GM21515 (cell line): ENCODE data around the gene MFAP5.
"Not testable (repeated sequence)": the region's sequence is repeated elsewhere in the genome, so short reads cannot be mapped to it uniquely, and the experiment has no call there.

Source experiments
- ATAC-seq: cut with Tn5 transposase; IDR thresholded peaks from one replicate; pipeline ENCODE4 v1.9.1; 2021; ENCODE audit not compliant: unreplicated experiment

MFAP5 gene

GRCh38 chr12:8676651-8677050 lies 14.0 kb upstream of the MFAP5 start:
- no peak for ATAC-seq

- ATAC-seq, result no peak
Observed at GRCh38 chr12:8675591-8676036, 13.0 kb upstream of the MFAP5 start.

- no peak for ATAC-seq
Observed at GRCh38 chr12:8672381-8672780, 9.8 kb upstream of the MFAP5 start.

GRCh38 chr12:8668441-8668840 lies 5.8 kb upstream of the MFAP5 start:
- ATAC-seq, result no peak

GRCh38 chr12:8667270-8667669 lies 4.6 kb upstream of the MFAP5 start:
- ATAC-seq, result no peak

GRCh38 chr12:8665759-8666158 lies 3.1 kb upstream of the MFAP5 start:
- ATAC-seq, result no peak

GRCh38 chr12:8664228-8664913 lies 1.7 kb upstream of the MFAP5 start:
- no peak for ATAC-seq

DNA sequence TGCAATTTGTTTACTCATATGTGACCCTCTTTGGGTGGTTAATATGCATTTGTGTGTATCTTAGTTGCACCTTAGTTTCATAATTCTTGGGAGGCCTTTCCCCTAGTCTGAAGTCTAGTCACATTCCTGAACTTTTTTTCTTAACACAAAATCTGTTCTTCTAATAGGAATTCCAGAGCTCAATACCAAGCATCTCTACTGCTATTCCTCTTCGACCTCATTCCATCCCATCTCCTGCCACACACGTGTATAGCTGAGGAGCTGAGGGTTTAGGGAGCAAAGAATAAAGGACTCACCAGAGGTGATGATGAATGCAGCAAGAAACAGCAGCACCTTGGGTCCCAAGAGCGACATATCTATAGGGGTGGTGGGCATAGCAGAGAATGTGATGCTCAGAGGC lies 875 bp downstream of the MFAP5 start:
- ATAC-seq, result no peak

- ATAC-seq, result no peak
Observed at GRCh38 chr12:8661016-8661415, 1.6 kb downstream of the MFAP5 start.

DNA sequence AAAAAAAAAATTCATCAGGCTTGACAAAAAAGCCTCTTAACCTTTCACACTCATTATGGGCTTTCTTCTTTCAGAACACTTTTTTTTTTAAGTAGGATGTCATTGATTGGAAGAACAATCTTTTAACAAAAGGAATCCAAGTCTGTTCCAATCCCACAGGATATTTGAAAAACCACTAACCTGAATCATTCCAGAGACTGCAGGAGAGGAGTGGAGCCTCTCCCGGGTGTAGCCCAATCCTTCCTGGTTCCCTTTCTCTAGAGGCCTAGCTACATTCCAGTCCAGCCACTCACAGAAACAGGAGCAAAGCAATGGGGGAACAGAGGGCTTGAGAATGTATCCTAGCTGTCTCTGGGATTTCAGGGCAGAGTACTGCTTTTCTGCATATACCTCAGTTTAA lies 4.3 kb downstream of the MFAP5 start:
- no peak for ATAC-seq

GRCh38 chr12:8655421-8655820 lies 7.2 kb downstream of the MFAP5 start:
- no peak for ATAC-seq

GRCh38 chr12:8648576-8649205 lies 13.9 kb downstream of the MFAP5 start:
- peak; percentile 76 for ATAC-seq

GRCh38 chr12:8647968-8648367 lies 14.7 kb downstream of the MFAP5 start:
- no peak for ATAC-seq

GRCh38 chr12:8644345-8645248 lies 18.0 kb downstream of the MFAP5 start:
- peak; percentile 61 for ATAC-seq

GRCh38 chr12:8642775-8643174 lies 19.9 kb downstream of the MFAP5 start:
- no peak for ATAC-seq

DNA sequence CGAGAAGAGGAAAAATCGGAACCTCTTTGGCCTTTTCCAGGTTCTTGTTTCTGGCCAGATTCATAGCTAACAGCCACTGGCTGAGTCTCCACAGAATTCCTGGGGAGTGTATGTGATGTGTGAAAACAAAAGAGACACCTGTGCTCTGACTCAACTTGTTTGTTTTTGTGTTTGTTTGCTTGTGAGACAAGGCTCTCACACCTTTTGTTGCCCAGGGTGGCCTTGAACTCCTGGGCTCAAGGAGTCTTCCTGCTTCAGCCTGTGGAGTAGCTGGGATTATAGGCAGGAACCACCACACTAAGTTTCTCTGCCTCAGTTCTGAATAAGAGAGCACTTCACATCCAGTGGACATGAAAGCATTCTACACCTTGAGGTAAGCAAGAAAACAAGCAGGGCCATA lies 22.7 kb downstream of the MFAP5 start:
- ATAC-seq, result no peak

DNA sequence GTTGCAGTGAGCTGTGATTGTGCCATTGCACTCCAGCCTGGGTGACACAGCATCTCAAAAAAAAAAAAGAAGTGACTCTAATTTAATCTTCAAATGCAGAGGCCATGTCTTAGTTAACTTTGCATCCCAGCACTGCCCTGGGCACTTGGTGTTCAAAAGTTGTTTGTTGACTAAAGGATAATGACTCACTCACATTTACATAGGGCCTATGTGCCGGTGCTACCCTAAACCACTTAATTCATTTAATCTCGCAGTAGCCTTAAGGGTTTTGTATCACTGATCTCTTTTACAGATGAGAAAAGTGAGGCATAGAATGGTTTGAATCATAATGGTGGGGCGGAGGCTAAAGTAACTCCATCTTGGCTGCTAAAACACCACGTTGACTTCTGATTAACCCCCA lies 23.7 kb downstream of the MFAP5 start:
- ATAC-seq, result no peak

GRCh38 chr12:8637666-8638065 lies 25.0 kb downstream of the MFAP5 start:
- ATAC-seq, result no peak

DNA sequence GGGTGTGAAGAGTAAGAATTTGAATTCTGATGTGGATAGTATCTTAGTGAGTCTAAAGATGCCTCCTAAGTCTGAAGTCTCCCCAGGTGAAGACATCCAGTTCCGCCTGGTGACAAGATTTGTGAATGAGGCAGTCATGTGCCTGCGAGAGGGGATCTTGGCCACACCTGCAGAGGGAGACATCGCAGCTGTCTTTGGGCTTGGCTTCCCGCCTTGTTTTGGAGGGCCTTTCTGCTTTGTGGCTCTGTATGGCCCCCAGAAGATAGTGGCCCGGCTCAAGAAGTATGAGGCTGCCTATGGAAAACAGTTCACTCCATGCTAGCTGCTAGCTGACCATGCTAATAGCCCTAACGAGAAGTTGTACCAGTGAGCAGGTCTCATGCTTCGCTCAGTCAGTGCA lies 25.4 kb downstream of the MFAP5 start:
- ATAC-seq, result no peak

DNA sequence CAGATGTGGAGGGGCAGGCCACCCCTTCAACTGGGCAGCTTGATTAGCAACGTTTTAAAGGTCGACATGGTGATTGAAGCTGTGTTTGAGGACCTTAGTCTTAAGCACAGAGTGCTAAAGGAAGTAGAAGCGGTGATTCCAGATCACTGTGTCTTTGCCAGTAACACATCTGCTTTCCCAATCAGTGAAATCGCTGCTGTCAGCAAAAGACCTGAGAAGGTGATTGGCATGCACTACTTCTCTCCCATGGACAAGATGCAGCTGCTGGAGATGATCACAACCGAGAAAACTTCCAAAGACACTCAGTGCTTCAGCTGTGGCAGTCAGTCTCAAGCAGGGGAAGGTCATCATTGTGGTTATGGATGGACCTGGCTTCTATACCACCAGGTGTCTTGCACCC lies 26.0 kb downstream of the MFAP5 start:
- no peak for ATAC-seq

- not testable (repeated sequence) for ATAC-seq
Observed at GRCh38 chr12:8636007-8636346, 26.6 kb downstream of the MFAP5 start.
